IgD-negative memory B cell (primary cell): ENCODE data around the gene HABP2. TPM values are rescaled to one million over a fixed set of nuclear protein-coding genes. Genes with fewer than 3 reads are reported as not detected.

ENCODE experiments used
- H3K27ac Mint-ChIP-seq, 3 donors: one replicate each; pipeline ENCODE4 v1.8.0; 2020 to 2022; ENCODE audit warnings: mild to moderate bottlenecking in 3 of 3, mixed read lengths in 3 of 3, moderate library complexity in 1 of 3
- H3K27me3 Mint-ChIP-seq: one replicate; pipeline ENCODE4 v1.8.0; 2021; ENCODE audit warnings: mixed read lengths
- H3K36me3 Mint-ChIP-seq: one replicate; pipeline ENCODE4 v1.8.0; 2020; ENCODE audit warnings: mild to moderate bottlenecking, mixed read lengths
- H3K4me1 Mint-ChIP-seq, 3 donors: one replicate each; pipeline ENCODE4 v1.8.0; 2020 to 2022; ENCODE audit warnings: mixed read lengths in 3 of 3, mild to moderate bottlenecking in 1 of 3
- H3K4me3 Mint-ChIP-seq, 4 donors: one replicate each; pipeline ENCODE4 v1.8.0; 2020 to 2022; ENCODE audit warnings: mild to moderate bottlenecking in 4 of 4, mixed read lengths in 4 of 4, moderate library complexity in 3 of 4
- H3K9me3 Mint-ChIP-seq, 3 donors: one replicate each; pipeline ENCODE4 v1.8.0; 2020 to 2021; ENCODE audit warnings: mixed read lengths in 3 of 3, mild to moderate bottlenecking in 1 of 3
- polyA plus RNA-seq: library from polyadenylated mRNA; unstranded; fragments of 300-500 nt; fragmentation: Illumina TruSeq; gene quantifications from one replicate; pipeline ENCODE4 v1.2.3, GENCODE V29; 2021

The HABP2 gene
- polyA plus RNA-seq, 1 donor from 2014 or later = not detected

DNA sequence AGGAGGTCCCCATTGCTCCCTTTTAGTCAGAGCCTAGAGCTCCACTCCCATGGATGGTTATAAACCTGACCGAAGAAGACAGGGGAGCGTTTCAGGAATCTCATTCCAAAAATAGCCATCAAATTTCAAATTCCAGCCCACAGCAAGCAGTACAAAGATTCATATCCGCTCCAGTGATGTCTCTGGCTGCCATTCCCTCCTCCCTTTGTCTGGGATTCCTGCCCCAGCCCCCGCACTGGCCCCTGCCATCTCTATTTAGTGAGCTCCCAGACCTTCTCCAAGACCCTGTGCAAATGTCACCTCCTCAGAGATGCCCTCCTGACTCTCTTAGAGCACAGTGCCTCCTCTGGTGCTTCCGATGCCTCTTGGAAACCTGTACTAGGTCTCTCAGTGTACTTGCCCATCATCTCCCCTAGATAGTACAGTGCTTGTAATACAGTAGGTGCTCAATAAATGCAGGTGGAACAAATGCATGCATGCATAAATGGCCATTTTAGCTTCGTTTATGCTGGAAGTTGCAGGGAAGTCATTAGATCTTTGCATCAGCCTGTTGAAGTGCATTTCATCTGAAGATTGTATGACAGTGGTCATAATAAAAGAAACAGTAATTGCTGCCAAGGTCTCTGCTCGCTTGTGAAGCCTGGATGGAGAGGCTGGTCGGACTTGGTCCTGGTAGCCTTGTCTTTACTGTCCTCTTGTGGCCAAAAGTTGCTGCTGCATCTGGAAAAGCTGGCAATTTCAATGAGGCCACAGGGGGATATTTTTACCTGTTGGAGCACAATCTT, 32.0 kb upstream of the HABP2 start:
- Mint-ChIP-seq H3K27me3 (peaks cover 16% of the 10 kb centered on the region), H3K4me3 (no peak overlapping the region), H3K4me1 (peaks cover 0 to 2% (median 0%) of the 10 kb centered on the region in 3 donors), H3K36me3 (no peaks in the 10 kb centered on the region), H3K27ac (no peak overlapping the region), H3K9me3 (no peaks in the 10 kb centered on the region)

DNA sequence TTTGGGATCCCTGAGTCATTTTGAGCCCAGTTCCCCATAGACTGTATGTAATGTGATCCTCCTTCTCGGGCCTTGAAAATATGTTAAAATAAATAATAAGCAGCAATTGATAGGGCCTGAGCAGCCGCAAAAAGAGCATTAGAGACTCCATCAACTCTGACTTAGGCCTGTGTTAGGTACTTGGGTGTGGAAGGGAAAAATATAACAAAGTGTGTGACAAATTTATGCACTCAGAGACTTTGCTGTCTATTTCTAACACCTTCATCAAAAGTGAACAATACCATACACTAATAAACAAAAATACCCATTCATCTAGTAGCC, 31.4 kb upstream of the HABP2 start:
- no peaks in the 10 kb centered on the region for H3K9me3 Mint-ChIP-seq
- H3K27ac Mint-ChIP-seq = no peak overlapping the region
- peaks cover 0 to 2% (median 0%) of the 10 kb centered on the region in 3 donors for H3K4me1 Mint-ChIP-seq
- no peak overlapping the region for H3K4me3 Mint-ChIP-seq
- H3K27me3 Mint-ChIP-seq = peaks cover 16% of the 10 kb centered on the region
- no peaks in the 10 kb centered on the region for H3K36me3 Mint-ChIP-seq

DNA sequence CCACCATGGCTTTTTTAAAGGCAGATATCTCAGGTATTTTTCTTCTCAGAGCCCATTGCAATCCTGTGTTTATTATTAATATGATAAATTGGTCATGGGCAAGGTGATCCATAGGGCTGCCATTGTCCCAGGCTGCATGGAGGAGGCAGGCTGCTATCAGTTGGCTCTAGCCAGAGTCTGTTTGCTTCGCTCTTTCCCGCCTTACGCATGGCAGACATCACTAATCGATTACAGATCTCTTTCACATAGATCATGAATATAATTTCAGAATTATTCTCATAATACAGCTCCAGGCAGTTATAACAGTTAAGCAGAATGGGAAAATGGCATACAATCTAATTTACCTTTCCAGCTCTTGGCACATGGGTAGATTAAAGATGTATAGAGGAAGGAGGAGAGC, 30.4 kb upstream of the HABP2 start:
- H3K36me3 Mint-ChIP-seq = no peaks in the 10 kb centered on the region
- peaks cover 11% of the 10 kb centered on the region for H3K27me3 Mint-ChIP-seq
- H3K4me3 Mint-ChIP-seq = no peak overlapping the region
- H3K4me1 Mint-ChIP-seq = no peaks in the 10 kb centered on the region
- no peaks in the 10 kb centered on the region for H3K9me3 Mint-ChIP-seq
- H3K27ac Mint-ChIP-seq = no peak overlapping the region

DNA sequence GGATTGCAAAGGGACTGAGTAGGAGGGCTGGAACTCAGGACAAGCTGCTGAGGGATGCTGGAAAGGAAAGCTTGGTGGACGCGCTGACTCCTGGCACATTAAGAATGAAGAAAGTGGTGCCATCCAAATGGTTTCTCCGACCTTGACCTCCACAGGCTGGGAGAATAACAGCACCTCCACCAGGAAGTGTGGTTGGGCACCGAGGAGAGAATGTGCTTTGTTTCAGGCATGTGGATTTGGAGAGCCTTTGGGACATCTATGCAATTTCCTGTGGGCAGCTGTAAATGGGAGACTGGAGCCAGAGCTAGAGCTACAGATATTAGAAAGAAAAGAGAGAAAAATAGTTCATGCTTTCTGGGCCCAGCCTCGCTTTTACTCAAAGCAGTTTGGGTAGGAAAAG, 29.8 kb upstream of the HABP2 start:
- Mint-ChIP-seq H3K27ac (no peak overlapping the region), H3K27me3 (peaks cover 10% of the 10 kb centered on the region), H3K4me1 (no peaks in the 10 kb centered on the region), H3K9me3 (no peaks in the 10 kb centered on the region), H3K4me3 (no peak overlapping the region), H3K36me3 (no peaks in the 10 kb centered on the region)

DNA sequence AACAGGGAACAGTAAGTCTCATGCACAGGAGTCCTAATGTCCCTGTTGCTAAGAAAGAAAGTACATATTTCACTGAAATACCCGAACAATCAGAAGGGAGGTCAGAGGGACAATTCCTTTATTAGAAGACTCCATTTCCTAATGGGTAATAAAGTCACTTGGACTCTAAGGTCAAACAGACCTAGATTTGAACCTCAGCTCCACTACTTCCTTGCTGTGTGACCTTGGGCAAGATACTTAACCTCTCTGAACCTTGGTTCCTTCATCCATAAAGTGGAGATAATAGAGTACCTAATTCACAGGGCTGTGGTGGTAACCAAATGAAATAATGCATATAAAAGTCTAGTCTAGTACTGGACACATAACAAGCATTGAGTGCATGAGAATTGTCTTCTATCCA, 29.2 kb upstream of the HABP2 start:
- H3K27ac Mint-ChIP-seq = no peak overlapping the region
- H3K4me1 Mint-ChIP-seq = no peaks in the 10 kb centered on the region
- no peaks in the 10 kb centered on the region for H3K36me3 Mint-ChIP-seq
- H3K9me3 Mint-ChIP-seq = no peaks in the 10 kb centered on the region
- peaks cover 10% of the 10 kb centered on the region for H3K27me3 Mint-ChIP-seq
- no peak overlapping the region for H3K4me3 Mint-ChIP-seq

DNA sequence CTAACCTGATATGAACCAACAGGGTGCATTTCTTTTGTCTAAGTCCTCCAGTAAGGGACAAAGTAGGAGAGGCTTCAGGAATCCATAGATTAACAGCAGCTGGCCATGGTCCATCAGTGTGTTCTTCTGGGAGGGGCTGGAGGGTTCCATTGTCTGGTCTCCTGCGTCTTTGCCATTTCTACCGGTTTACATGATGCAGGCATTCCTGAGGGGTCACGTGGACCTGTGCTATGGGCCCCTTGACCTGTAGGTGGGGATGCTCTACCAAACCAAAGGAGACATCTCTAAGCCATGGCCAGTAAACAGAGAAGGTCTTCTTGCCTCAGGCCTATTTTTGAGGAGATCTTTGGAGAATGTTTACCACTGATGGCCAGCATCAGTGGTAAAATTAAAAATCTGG, 28.7 kb upstream of the HABP2 start:
- Mint-ChIP-seq H3K4me3 (no peak overlapping the region), H3K36me3 (no peaks in the 10 kb centered on the region), H3K27ac (no peak overlapping the region), H3K27me3 (peaks cover 10% of the 10 kb centered on the region), H3K9me3 (no peaks in the 10 kb centered on the region), H3K4me1 (no peaks in the 10 kb centered on the region)

DNA sequence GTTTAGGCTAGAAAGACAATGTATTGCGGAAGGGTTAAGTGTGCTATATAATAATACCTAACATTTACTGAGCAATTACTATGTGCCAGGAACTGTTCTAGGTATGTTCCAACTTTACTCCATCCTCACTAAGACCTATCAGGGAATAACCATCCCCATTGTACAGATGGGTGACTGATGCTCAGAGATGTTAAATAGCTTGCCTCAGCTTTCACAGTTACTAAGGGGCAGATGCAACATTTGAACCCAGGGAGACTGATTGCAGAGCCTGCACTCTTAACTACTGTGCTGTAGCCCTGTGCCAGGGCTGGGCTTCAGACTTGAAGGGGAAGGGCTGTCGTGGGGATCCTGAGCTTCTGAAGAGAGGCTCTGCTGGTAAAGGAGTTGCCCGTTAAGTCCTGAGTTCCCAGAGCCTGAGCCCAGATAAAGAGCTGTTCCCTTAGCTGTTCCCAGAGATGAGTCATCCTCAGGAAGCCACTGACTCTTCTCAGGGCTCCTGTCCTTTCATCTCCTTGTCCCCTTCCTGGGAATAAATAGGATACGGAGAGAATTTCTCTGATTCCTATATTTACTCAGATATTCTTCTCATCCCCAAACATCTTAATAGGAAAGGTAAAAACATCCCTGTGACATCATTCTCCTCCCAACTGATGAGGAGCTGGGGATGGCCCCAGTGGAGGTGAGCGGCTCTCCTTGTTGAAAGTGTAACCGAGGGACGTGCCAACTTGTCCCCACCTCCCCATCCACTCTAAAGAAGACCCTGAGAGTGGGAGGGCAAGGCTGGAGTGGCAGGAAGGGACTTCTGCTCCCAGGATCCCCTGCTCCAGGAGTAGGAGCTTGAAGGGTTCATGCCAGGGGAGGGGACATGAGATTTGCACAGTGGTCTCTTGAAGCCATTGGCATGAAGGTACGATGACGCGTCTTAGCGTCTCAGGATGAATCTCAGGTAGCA, 28.0 kb upstream of the HABP2 start:
- peaks cover 12% of the 10 kb centered on the region for H3K27me3 Mint-ChIP-seq
- H3K4me3 Mint-ChIP-seq = no peak overlapping the region
- peaks cover 2% of the 10 kb centered on the region for H3K36me3 Mint-ChIP-seq
- H3K27ac Mint-ChIP-seq = no peak overlapping the region
- no peaks in the 10 kb centered on the region for H3K9me3 Mint-ChIP-seq
- no peaks in the 10 kb centered on the region for H3K4me1 Mint-ChIP-seq

DNA sequence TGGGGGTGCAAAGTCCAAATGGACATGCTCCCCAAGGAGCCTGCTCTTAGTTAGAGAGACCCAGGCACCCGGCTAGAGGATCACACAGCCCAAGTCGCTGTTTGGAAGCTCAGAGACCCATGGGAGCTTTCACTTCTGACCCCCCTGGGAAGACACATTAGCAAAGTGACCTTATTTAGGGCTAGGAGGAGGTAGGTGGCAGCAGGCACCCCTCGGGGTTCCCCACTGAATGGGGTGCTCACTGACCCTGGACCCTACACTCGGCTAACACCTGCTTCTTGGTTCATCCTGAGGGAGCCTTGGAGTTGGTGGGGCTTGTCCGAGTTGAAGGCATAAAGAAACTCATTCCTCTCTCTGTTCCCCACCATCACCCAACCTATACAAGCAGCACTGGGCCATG, 27.1 kb upstream of the HABP2 start:
- Mint-ChIP-seq H3K27me3 (peaks cover 12% of the 10 kb centered on the region), H3K9me3 (peaks cover 0 to 2% (median 0%) of the 10 kb centered on the region in 3 donors), H3K27ac (no peak overlapping the region), H3K4me1 (no peaks in the 10 kb centered on the region), H3K36me3 (peaks cover 2% of the 10 kb centered on the region), H3K4me3 (no peak overlapping the region)

DNA sequence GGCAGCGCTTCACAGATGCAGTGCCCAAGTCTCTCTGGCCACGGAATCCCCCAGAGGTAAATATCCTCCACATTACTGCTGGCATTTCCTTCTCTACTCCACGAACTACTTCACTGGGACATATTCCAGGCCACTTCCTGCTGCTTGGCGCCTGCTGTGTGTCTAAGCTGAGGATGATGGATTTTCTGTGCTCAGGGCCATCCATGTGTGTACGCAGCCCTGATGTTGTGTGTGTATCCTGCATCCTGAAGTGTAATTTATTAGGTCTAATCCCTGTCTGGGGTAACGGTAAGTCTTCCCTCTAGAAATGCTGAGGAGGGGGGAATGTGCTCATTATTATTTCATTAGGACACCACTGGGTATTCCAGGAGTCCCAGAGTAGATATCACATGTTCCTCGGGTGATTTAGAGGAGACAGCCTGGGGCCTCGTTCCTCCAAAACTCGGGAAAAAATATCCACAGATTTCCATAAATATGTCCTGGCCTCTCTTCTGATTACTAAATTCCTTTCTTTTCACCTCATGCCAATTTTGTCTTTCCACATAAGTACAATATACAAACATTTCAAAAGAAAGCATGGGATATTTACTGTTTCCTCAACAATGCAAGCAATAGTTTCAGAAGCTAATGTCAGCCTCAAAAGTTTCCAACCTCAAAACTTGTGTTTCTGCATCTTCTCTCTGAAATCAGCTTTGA, 25.5 kb upstream of the HABP2 start:
- Mint-ChIP-seq H3K4me3 (no peak overlapping the region), H3K4me1 (no peaks in the 10 kb centered on the region), H3K27ac (no peak overlapping the region), H3K36me3 (peaks cover 2% of the 10 kb centered on the region), H3K27me3 (peaks cover 12% of the 10 kb centered on the region), H3K9me3 (peaks cover 0 to 2% (median 0%) of the 10 kb centered on the region in 3 donors)

DNA sequence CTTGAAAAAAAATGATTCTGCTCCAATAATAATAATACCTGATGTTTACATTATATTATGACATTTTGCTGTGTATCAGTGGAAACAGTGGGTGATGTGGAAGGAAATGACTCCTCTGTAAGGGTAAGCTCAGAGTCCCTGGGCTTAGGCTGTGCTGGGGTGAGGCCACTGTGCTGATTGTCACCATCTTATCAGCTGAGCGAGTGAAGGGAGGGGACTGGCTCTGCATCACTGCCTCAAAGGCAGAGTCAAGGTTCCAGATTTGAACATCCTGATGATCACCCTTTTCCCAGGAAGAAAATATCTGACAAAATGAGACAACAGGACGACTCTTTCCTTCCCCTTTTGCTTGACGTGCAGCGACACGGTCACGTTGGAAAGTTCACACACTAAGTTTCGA, 24.0 kb upstream of the HABP2 start:
- H3K27me3 Mint-ChIP-seq = peaks cover 11% of the 10 kb centered on the region
- peaks cover 2% of the 10 kb centered on the region for H3K36me3 Mint-ChIP-seq
- no peaks in the 10 kb centered on the region for H3K4me1 Mint-ChIP-seq
- no peak overlapping the region for H3K27ac Mint-ChIP-seq
- peaks cover 0 to 2% (median 0%) of the 10 kb centered on the region in 3 donors for H3K9me3 Mint-ChIP-seq
- no peak overlapping the region for H3K4me3 Mint-ChIP-seq

DNA sequence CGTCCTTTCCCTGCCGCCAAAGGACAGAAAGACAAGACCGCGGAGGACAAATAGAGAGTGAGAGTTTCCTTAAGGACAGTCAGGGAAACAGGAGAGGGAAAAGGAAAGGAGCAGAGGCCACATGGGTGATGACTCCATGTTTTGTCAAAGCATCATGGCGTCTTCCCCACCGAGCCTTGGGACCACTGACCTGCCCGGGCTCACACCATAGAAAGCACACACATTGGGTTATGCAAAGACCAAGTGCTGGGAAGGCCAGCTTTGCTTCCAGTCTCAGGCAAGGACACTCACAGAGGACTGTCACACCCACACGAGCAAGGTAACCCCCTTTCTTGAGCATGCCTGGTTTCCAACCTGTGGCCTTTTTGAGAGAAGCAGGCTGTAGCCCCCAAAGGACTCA, 23.3 kb upstream of the HABP2 start:
- no peaks in the 10 kb centered on the region for H3K4me1 Mint-ChIP-seq
- no peak overlapping the region for H3K27ac Mint-ChIP-seq
- H3K4me3 Mint-ChIP-seq = no peak overlapping the region
- peaks cover 0 to 2% (median 0%) of the 10 kb centered on the region in 3 donors for H3K9me3 Mint-ChIP-seq
- peaks cover 8% of the 10 kb centered on the region for H3K27me3 Mint-ChIP-seq
- peaks cover 2% of the 10 kb centered on the region for H3K36me3 Mint-ChIP-seq

DNA sequence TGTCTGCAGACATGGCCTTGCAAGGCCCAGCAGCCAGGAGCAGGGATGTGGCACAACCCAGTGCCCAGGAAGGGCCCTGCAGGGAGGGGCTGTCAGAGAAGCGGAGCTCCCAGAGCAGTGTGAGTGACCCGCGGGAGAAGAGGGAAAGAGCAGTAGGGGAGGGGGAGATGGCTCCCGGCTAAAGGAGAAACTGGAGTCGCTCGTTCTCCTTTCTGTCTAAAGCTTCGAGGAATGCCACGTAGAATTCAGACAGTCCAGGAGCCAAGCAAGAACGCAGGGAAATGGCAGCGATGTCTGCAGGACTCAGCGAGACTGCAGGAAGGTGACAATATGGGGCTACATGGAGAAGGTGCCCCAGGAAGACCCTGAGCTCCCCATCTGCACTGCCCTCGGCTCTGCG, 22.4 kb upstream of the HABP2 start:
- Mint-ChIP-seq H3K9me3 (peaks cover 0 to 2% (median 0%) of the 10 kb centered on the region in 3 donors), H3K27ac (no peak overlapping the region), H3K27me3 (peaks cover 6% of the 10 kb centered on the region), H3K36me3 (peaks cover 2% of the 10 kb centered on the region), H3K4me1 (no peaks in the 10 kb centered on the region), H3K4me3 (no peak overlapping the region)

DNA sequence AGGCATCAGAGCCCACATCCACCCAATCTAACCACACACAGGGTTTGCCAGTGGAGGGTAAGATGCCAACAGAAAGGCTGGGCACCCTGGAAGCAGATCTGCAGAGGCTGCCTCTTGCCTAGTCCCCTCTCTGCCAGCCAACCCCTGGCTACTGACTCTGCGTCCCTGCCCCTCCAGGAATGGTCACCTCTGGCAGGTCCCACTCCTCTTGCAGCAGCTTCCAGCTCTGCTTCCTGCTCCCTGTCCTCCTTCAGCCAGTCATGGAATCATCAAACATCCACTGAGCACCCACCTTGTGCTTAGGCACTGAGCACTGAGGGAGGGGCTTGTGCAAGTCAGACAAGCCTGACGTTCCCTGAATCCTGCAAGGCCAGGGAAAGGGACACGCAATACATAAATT, 20.1 kb upstream of the HABP2 start:
- Mint-ChIP-seq H3K36me3 (peaks cover 2% of the 10 kb centered on the region), H3K9me3 (peaks cover 0 to 2% (median 0%) of the 10 kb centered on the region in 3 donors), H3K4me1 (no peaks in the 10 kb centered on the region), H3K27me3 (peaks cover 6% of the 10 kb centered on the region), H3K27ac (no peak overlapping the region), H3K4me3 (no peak overlapping the region)

DNA sequence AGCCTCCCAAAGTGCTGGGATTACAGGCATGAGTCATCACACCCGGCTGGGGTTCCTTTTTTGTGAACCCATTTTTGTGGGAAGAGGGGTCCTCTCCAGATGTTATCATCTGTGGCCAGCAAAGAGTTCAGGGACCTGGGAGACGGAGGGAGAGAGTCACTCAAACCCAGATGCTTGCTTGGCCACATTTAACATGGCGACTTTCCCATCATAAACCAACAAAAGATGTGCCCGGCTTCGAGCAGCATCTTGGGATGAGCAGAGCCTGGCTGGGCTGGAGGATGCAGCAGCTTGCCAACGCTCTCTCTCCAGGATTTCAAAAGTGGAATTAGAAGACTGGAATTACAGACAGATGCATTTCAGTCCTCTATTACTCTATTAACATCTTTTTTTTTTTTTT, 19.1 kb upstream of the HABP2 start:
- H3K4me1 Mint-ChIP-seq = no peaks in the 10 kb centered on the region
- peaks cover 6% of the 10 kb centered on the region for H3K27me3 Mint-ChIP-seq
- H3K9me3 Mint-ChIP-seq = peaks cover 0 to 2% (median 0%) of the 10 kb centered on the region in 3 donors
- no peak overlapping the region for H3K4me3 Mint-ChIP-seq
- H3K36me3 Mint-ChIP-seq = peaks cover 2% of the 10 kb centered on the region
- H3K27ac Mint-ChIP-seq = no peak overlapping the region

DNA sequence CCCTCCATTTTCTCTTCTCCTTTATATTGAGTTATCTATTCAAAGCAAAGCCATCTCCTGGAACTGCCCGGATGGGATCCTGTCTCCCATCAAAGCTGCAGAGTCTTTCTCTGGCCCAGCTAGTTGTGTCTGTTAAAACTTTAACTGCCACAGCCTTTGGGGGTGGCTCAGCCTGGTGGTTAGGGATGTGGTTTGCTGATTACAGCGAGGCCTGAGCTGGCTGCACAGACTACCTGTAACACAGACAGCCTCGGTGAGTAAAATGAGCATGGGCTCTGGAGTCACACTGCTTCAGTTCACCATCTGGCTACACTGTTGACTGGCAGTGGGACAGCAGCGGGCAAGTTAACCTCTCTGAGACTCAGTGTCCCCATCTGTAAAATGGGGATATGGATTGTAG, 18.4 kb upstream of the HABP2 start:
- H3K27me3 Mint-ChIP-seq = peaks cover 5% of the 10 kb centered on the region
- H3K4me3 Mint-ChIP-seq = no peak overlapping the region
- H3K9me3 Mint-ChIP-seq = peaks cover 0 to 3% (median 0%) of the 10 kb centered on the region in 3 donors
- peaks cover under 1% of the 10 kb centered on the region for H3K36me3 Mint-ChIP-seq
- no peaks in the 10 kb centered on the region for H3K4me1 Mint-ChIP-seq
- H3K27ac Mint-ChIP-seq = no peak overlapping the region
